Left renal cortex interstitium (tissue), 4 donors: Measurements from ENCODE around the gene EEF1E1. TPM values are rescaled to one million over a fixed set of nuclear protein-coding genes. Genes with fewer than 3 reads are reported as not detected.

Experiments used
- DNase-seq, 4 donors: peaks; one replicate each; pipeline ENCODE4 v3.0.0-alpha.2; 2013; ENCODE audit warnings: low read depth in 4 of 4, low spot score in 2 of 4, missing footprints in 1 of 4
- polyA plus RNA-seq, 4 donors: library from polyadenylated mRNA; unstranded; fragments of 120-200 nt; gene quantifications; one replicate each; pipeline ENCODE4 v1.2.1, GENCODE V29; 2013; ENCODE audit not compliant: insufficient read length in 4 of 4

The EEF1E1 gene
- 10 to 100 TPM; 51.7 to 64.5 (median 56.4) TPM for polyA plus RNA-seq

GRCh38 chr6:8102122-8102958 lies at the start of gene EEF1E1:
Gene EEF1E1, minus strand, starts transcription at chr6:8102548. Its CDS starts 27 bp downstream, at chr6:8102521.
- DNase-seq = peak; percentile 74 to 91 (median 84)

GRCh38 chr6:8149350-8149749 lies 47.0 kb upstream of the EEF1E1 start:
- DNase-seq = no peak

- DNase-seq = no peak
Observed at GRCh38 chr6:8143945-8144344, 41.6 kb upstream of the EEF1E1 start.

GRCh38 chr6:8139451-8139850 lies 37.1 kb upstream of the EEF1E1 start:
- DNase-seq = no peak

DNA sequence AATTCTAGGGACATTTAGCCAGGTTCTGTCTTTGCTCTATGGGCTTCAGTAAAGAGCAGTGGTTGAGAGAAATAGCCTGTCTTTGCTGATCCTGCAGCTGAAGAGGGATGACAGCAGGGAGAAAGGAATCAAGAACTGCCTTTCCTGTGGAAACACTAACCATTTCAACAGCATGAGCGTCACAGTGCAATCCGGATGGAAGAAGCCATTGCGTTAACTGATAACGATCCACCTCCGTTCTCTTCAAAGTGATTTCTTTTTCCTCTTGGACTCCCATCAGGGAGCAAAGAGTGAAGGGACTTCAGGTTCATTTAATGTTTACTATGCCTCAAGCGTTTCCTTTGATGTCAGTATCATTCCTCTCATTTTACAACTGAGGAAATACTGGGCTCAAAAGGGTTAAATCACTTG lies 35.2 kb upstream of the EEF1E1 start:
- no peak for DNase-seq

- no peak for DNase-seq
Observed at GRCh38 chr6:8135276-8135675, 32.9 kb upstream of the EEF1E1 start.

DNA sequence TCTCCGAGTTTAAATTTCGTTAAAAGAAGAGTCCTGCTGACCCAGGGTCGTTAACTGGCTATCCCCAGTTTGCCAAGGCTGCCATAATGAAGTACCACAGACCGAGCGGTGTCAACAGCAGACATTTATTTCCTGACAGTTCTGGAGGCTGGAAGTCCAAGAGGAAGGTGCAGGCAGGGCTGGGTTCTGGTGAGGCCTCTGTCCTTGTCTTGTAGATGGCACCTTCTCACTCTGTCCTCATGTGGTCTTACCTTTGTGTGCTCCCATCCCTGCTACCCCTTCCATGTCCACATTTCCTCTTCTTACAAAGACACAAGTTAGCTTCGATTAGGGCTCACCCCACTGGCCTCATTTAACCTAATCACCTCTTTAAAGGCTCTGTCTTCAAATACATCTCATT lies 29.8 kb upstream of the EEF1E1 start:
- no peak for DNase-seq

- DNase-seq = peak; percentile 37 to 79 (median 54)
Observed at GRCh38 chr6:8131265-8131897, 29.0 kb upstream of the EEF1E1 start.

DNA sequence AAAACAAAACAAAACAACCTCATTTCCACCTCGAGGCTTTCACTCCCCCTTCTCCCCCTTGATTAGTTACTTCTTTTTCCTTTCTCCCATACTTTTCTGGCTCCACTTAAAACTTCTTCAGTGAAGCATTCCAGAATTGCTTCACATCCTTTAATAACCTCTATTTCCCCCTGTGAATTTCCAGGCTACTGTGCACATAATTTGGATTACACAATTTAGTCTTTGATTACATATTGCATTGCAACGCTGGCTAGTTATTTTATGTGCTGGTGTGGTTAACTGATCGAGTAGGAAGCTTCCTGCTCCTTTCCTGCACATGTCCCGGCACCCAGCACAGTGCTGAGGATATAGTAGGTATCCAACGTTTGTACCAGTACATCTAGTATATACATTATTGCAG lies 28.1 kb upstream of the EEF1E1 start:
- no peak for DNase-seq

DNA sequence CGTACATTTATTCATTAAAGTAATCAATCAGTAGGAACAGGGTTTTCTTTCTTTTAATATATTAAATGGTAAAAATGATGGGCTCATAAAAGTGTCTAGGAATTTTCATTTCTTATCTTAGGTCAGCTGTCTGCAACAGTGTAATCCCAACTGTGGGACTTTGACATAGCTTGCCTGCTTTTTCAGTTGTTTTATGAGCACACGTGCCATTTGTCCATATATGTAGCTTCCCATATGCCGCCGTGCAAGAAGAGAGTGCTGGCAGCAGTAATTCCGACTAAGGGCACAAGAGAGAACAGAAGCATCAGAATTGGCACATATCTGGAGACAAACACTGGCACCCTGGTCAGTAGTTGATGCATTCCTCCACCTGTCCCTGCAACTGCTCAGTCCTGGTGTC lies 20.9 kb upstream of the EEF1E1 start:
- no peak for DNase-seq

DNA sequence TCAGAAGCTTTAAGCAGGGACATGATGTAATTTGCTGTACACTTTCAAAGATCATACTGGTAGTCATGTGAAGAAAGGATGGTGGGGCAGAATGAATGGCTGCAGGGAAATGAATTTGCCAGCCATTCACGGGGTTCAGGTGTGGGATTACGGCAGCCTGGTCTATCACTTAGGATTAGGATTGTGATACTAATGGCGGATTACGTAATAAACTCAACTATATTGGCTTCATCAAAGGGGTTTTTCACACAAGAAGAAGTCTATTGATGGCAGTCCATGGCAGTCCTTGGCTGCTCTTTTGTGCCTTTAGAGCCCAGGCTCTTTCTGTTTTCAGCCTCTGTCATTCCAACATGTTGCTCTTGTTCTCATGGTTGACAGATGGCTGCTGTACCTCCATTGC lies 12.6 kb upstream of the EEF1E1 start:
- DNase-seq = no peak

GRCh38 chr6:8113131-8113654 lies 10.8 kb upstream of the EEF1E1 start:
- DNase-seq = no peak

- DNase-seq = no peak
Observed at GRCh38 chr6:8110725-8111124, 8.4 kb upstream of the EEF1E1 start.

- no peak for DNase-seq
Observed at GRCh38 chr6:8110117-8110721, 7.9 kb upstream of the EEF1E1 start.

DNA sequence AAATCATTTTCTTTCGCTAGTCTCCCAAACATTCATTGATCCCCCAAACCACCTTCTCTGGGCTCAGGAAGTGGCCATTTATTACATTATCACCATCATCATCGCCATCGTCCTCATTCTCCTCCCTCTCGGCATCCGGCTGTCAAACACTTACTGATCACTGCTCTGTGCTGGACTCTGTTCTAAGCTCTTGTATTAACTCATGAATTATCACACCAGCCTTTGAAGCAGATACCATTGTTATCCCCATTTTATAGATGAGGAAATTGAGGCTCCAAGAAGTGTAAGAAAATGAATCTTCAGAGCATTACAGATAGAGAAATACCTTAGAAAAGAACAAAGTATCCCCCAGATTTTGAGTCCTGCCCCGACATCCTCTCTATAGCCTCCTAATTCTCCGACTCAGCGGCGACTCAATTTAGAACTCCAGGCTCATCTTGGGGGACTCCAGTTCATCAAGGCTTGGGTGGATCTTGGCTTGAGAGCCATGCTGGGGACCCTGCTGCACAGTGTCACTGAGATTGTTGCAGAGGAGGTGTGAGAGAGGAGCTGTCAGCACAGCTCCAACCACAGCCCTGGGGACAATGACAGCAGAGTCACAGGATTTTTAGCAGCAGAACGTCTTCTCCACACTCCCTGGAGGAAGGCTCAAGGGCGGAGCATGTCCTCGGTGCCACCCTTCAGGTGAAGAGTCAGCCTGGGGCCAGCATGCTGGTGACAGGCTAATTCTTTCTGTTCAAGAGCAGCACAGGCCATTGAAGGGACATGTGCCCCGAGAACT lies 6.6 kb upstream of the EEF1E1 start:
- no peak for DNase-seq

DNA sequence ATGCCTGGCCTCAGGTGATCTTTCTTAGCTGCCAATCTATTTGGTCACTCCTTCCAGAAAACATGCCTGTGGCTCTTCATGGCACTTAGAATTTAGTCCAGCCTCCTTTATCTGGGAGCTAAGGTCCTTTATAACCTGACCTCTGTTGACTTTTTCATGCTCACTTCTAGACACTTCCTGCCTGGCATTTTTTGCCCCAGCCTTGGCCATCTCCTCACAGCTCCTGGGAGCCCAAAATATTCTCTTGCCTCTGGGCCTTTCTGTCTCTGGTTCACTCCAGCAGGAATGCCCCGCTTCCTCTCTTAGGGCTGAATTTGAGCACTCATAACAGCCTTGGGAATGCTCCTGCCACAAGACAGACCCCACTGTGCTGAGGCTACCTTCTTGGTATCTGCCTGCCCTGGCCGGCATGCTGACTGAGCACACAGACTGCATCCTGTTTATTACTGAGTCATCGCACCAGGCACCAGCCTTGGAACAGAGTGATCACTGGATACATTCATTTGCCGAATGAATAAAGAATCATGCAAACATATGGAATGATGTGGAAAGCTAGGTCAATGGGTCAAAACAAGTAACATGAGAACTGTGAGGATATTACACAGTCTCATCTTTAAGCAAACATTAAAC lies 5.8 kb upstream of the EEF1E1 start:
- DNase-seq = no peak

GRCh38 chr6:8105791-8106190 lies 3.4 kb upstream of the EEF1E1 start:
- DNase-seq = no peak

DNA sequence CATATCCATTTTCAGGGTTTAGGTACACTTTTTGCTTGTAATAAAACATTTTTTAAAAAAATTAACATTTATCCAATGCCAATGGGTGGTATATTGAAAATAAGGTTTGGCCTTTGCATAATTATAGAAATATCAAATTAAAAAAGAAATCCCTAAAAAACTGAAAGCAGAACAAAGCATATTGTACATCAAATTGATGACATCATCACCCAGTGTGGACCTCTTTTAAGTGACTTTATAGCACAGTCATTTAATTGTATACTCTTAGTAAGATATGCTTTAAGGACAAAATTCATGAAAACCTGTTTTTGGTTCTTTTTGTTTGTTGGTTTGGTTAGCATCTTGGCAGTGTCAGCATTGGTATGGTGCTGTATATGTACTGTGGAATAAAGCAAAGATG lies 1.4 kb upstream of the EEF1E1 start:
- no peak for DNase-seq

- DNase-seq = no peak
Observed at GRCh38 chr6:8100159-8100854, 2.0 kb downstream of the EEF1E1 start.

DNA sequence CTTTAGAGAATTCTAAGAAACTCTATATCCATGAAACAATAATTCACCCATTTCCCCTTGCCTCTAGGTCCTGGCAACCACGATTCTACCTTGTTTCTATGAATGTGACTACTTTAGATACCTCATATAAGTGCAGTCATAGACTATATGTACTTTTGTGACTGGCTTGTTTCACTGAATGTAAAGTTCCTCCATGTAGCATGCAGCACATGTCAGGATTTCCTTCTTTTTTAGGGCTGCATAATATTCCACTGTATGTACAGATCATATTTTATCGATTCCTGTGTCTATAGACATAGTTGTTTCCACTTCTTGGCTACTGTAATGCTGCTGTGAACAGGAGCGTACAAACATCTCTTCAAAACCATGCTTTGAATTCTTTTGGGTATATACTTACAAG lies 11.7 kb downstream of the EEF1E1 start:
- DNase-seq = no peak
